Central memory CD4-positive, alpha-beta T cell (primary cell): ENCODE measurements around the gene MEGF11.

Experiments used
- DNase-seq: peaks from one replicate; pipeline ENCODE4 v3.0.0; 2022

MEGF11 gene

GRCh38 chr15:66049353-66049752, 204.2 kb downstream of the MEGF11 start:
- no peak for DNase-seq

GRCh38 chr15:66047321-66048024, 206.1 kb downstream of the MEGF11 start:
- DNase-seq, result no peak

DNA sequence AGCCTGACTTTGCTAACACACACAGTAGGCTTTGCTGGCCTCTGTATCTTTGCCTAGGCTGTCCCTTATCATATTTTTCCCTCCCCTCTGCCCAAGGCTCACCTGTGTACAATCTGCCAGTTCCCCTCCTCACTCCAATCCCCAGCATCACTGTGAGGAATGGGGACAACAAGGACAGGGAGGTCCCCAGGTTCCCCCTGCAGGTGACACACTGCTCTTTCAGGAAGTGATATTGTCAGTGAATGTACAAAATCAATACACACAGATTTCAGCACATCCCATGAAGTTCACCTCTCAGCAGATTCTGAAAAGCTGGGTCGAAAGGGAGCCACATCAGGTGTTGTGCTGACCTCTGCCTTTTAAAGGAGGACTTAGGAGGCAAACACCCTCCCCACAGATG, 206.8 kb downstream of the MEGF11 start:
- DNase-seq, result no peak

DNA sequence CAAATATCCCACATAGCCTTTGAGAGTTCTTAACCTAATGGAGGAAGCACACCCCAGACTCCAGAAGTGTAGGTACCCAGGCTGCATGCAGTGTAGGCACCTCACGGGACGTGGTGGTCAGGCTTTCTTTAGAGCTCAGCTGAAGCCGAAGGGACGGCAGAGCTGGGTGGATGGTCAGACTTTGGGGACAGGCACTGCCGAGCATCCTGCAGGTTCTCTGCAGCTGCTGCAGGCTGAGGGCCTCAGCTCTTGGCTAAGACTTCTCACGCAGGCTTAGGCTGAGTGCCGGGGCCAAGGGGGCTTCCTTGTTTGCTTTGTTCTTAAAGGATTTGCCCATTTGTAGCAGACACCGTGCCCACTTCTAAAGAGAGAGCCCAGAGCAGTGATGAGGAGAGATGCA, 207.2 kb downstream of the MEGF11 start:
- DNase-seq, result no peak

DNA sequence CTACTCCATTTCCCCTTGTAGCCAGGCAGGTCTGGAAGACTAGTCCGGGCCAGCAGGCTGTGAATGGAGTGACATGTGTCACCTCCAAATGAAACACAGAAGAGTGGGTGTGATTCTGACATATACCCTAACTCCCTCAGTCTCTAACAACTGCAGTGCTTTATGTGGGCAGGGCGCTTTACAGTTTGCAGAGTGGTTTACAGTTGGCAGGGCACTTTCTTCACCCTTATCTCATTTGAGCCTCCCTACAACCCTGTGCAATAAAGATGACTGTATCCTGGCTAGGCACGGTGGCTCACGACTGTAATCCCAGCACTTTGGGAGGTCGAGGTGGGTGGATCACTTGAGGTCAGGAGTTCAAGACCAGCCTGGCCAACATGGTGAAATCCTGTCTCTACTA, 208.0 kb downstream of the MEGF11 start:
- no peak for DNase-seq

GRCh38 chr15:66044837-66045236, 208.7 kb downstream of the MEGF11 start:
- no peak for DNase-seq

GRCh38 chr15:66043264-66043663, 210.3 kb downstream of the MEGF11 start:
- DNase-seq, result no peak

DNA sequence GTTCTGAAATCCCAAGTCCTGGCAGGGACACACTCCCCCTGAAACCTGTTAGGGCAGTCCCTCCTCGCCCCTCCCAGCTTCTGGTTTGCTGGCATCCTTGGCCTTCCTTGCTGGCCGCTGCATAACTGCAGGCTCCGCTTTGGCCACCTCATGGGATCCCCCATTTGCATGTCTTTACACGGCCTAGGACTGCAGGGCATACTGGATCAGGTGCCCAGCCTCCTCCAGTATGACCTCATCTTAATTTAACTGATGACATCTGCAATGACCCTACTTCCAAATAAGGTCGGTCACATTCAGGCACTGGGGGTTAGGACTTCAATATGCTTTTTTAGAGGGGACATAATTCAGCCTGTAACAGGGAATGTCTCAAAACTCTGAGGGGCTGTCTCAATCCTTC, 210.9 kb downstream of the MEGF11 start:
- no peak for DNase-seq

DNA sequence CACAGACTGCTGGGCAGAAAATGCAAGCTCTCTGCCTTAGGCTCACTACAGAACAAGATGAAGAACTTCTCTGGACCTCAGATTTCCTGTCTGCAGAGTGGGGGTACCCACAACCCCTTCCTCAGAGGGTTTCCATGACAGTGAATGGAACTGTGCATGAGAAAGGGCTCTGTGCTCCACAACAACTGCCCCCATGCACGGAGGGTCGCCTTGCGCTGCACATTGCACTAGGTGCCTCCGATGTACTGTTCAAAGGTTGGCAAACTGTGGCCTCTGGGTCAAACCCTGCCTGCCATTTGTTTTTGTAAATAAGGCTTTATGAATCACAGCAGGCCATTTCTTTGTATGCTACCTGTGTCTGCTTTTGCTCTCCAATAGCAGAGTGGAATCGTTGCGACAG, 212.3 kb downstream of the MEGF11 start:
- DNase-seq, result no peak

DNA sequence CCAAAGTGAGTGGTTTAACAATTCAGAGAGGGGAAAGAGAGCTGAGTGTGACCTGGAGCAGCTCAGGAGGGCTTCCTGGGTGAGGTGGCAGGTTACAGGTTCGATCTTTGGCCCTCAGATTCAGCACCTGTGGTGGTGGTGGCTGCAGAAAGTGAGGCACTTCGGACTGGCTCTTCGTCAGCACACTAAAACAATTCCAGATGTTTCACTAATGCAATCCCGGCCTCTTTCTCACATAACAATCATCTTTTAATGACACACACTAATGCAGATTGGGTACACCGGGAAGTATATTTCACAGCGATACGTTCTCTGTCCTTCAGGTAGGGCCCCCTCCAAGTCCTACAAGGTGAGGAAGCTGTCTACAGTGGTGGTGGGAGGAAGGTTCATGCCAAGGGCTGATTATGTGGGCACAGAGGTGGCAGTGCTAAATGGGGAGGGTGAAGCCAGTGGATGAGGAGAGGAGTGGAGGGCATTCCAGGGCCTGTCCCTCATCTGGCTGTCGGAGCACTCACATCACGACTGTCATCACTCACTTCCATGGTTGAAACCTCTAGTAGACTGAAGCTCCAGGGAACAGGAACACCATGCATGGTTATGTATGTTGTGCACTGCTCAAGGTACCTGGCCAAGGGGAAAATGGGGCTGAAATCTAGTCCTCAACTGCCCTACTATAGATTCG, 213.2 kb downstream of the MEGF11 start:
- no peak for DNase-seq

- no peak for DNase-seq
These were observed 214.3 kb downstream of the MEGF11 start for GRCh38 chr15:66039117-66039871.

- DNase-seq, result no peak
These were observed 215.0 kb downstream of the MEGF11 start for GRCh38 chr15:66038387-66039116.

GRCh38 chr15:66036859-66037258, 216.7 kb downstream of the MEGF11 start:
- no peak for DNase-seq

GRCh38 chr15:66035901-66036300, 217.6 kb downstream of the MEGF11 start:
- DNase-seq, result no peak

DNA sequence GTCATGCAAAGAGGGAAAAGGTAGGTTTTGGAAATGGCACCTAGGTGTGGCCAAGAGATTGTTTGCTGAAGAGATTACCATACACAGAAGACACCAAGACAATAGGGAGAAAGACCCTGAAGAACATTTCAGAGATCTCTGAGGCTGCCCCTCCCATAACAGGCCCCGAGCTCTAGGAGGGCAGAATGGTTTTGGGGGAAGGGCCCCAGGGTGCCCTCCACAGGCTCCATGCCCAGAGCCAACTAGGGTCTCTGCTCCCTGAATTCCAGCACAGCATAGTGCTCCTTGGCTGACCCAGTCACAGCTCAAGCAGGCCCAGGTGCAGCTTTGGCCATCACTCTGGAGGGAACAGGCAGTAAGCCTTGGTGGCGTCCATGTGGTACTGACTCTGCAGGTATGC, 220.4 kb downstream of the MEGF11 start:
- no peak for DNase-seq

- DNase-seq, result no peak
These were observed 221.5 kb downstream of the MEGF11 start for GRCh38 chr15:66032006-66032405.

DNA sequence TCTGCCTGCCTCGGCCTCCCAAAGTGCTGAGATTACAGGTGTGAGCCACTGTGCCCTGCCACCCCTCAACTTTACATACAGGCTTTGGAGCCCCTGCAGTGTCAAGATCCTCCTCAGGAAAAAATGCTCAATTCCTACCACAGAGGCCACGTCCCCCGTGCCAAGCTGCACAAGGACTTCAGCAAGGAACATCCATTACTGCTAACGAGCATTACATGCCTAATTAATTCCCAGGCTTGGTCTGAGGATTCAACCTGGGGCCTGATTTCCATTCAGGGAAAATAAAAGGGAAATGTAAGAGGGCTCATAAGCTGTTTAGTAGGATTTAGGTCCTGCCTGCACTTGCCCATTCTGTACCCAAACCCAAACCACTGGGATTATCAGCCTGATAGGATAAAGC, 222.9 kb downstream of the MEGF11 start:
- no peak for DNase-seq

- no peak for DNase-seq
These were observed 223.9 kb downstream of the MEGF11 start for GRCh38 chr15:66029650-66030049.

DNA sequence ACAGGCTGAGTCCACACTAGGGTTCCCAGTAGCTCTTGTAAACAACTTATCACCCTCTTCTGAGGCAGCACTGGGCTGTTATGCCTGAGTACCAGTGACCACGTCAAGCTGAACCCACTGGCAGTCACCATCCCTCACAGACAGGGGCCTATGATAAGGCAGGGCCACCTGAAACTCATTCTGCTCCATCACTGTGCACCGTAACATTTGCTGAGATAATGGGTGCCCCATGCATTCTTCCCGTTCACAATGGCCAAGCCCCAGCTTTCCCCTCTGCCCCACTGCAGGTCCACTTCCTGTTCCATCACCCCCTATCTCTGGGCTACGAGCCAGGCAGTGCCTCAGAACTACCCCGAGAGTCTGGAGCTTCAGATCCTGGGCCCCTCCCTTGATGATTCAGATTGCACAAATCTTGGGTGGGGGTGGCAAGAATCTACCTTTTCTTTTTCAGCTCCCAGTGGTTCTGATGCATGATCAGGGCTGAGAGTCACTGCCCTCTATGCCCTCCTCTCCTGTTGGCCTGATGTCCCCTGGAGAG, 226.2 kb downstream of the MEGF11 start:
- DNase-seq, result no peak

DNA sequence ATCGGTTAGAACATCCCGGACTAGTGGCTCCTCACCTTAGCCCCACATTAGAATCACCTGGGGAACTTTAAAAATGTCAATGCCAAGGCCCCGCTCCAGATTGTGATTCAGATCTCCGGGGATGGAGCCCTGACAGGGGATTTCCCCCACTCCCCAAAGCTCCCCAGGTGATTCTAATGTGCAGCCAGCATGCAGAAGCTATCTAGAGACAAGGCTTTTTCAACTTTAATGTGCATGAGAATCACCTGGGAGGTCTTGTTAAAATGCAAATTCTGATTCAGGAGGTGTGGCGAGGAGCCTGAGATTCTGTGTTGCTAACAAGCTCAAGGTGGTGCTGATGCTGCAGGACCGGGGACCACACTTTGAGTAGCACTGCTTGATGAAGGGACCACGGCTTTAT, 227.6 kb downstream of the MEGF11 start:
- DNase-seq, result no peak

GRCh38 chr15:66025015-66025452, 228.5 kb downstream of the MEGF11 start:
- no peak for DNase-seq

DNA sequence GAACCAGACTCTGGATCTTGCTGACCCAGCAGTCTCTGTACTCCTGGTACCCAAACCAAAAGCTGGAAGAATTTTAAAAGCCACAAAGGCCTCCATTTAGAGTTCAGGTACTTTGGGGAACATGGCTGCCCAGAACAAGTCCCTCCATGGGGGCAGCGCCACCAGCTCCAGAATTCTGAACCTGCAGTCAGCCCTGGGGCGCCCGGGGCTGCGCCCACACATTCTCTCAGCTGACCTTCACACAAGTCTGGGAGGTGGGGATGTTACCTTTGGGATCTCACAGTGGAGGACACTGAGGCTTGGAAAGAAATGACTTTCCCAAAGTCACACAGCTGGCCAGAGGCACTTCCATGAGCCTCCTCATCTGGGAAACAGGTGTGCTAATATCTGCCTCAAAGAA, 229.4 kb downstream of the MEGF11 start:
- DNase-seq, result no peak
